ENCODE data around the gene CDRT15L2.
"Not testable (repeated sequence)": the region's sequence is repeated elsewhere in the genome, so short reads cannot be mapped to it uniquely, and the experiment has no call there.

DNA sequence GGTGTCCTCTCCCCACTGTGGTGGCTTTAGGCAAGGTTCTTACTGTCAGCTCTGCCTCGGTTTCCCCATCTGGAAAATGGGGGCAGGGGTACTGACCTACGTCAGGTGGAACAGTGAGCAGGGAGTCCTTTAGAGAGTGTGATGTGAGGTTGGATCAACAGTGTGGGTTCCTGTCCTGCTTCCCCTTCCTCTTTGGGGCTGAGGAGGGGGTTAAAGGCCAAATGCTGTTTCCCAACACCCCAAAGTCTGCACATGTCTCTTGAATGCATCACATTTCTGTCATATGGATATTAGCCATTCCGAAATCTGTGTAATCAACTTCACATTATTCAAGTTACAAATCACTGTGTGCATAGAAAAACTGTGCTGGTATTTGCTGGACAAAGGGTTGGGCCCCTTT is 35.9 kb downstream of the CDRT15L2 start:
- TF ChIP-seq CTCF, POLR2A, POLR2AphosphoS5 (IDR thresholded peaks at IDR 0.05): not testable (repeated sequence)
